ENCODE results near the gene KHDC3L. TPM values are rescaled to one million over a fixed set of nuclear protein-coding genes. Genes with fewer than 3 reads are reported as not detected.

The KHDC3L gene
- total RNA-seq, 2 donors from 2014 or later, result not detected

DNA sequence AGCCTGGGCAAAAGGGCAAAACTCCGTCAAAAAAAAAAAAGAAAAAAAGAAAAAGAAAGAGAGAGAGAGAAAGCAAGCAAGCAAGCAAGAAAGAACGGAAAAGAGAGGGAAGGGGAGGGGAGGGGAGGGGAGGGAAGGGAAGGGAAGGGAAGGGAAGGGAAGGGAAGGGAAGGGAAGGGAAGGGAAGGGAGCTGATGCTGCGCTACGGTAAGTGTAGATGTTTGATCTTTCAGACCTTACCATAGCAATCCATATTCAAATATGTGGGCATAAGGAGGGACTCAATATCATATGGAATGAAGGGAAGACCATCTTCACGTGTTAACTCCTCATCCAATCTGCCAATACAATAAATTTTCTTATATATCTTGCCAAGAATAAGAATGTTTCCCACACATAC is 20.3 kb upstream of the KHDC3L start:
- Histone ChIP-seq H3K4me3 (no peak overlapping the region), H3K27ac (no peak overlapping the region), H3K4me1 (no peaks in the 10 kb centered on the region), H3K9me3 (no peaks in the 10 kb centered on the region), H3K27me3 (no peaks in the 10 kb centered on the region), H3K36me3 (replicated peaks in 1 of 2; ENCODE audit: insufficient read depth in 1 of 2, low read depth in 2 of 2) (no peaks in the 10 kb centered on the region)
- TF ChIP-seq CTCF (IDR thresholded peaks at IDR 0.05), result no peak
- no peak for TF ChIP-seq POLR2A (IDR thresholded peaks at IDR 0.05)
- intact Hi-C loops (cut with DNase I), result no loop called here
- no peak for ATAC-seq
- no peak for DNase-seq
- WGBS, 2 donors, result 67 to 79% methylated on average over 3 to 5 of the region's 5 CpGs

DNA sequence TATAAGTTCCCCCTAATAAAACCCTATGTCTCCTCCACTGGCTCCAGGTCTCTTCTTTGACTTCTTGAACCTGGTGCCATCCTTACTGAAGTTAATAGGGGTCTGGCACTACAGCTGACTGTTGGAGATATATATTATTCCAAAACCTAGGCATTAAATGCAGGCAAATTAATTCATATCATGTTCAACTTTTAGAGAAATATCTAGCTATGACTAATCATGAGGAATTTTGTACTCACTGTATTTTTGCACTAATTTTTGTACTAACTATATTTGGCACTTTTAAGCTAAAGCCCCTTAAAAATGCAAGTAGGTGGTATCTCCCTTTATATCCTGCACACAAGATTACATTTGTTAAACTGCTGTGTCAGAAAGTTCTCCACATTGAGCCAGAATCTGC is 19.3 kb upstream of the KHDC3L start:
- DNase-seq (no peak), ATAC-seq (no peak)
- intact Hi-C loops (cut with DNase I), result no loop called here
- H3K36me3 ChIP-seq (replicated peaks in 1 of 2; ENCODE audit: insufficient read depth in 1 of 2, low read depth in 2 of 2), result no peaks in the 10 kb centered on the region
- H3K4me1 ChIP-seq, result no peaks in the 10 kb centered on the region
- no peaks in the 10 kb centered on the region for H3K9me3 ChIP-seq
- no peaks in the 10 kb centered on the region for H3K27me3 ChIP-seq
- no peak overlapping the region for H3K27ac ChIP-seq
- H3K4me3 ChIP-seq, result no peak overlapping the region
- TF ChIP-seq POLR2A (IDR thresholded peaks at IDR 0.05), result no peak
- no peak for TF ChIP-seq CTCF (IDR thresholded peaks at IDR 0.05)

DNA sequence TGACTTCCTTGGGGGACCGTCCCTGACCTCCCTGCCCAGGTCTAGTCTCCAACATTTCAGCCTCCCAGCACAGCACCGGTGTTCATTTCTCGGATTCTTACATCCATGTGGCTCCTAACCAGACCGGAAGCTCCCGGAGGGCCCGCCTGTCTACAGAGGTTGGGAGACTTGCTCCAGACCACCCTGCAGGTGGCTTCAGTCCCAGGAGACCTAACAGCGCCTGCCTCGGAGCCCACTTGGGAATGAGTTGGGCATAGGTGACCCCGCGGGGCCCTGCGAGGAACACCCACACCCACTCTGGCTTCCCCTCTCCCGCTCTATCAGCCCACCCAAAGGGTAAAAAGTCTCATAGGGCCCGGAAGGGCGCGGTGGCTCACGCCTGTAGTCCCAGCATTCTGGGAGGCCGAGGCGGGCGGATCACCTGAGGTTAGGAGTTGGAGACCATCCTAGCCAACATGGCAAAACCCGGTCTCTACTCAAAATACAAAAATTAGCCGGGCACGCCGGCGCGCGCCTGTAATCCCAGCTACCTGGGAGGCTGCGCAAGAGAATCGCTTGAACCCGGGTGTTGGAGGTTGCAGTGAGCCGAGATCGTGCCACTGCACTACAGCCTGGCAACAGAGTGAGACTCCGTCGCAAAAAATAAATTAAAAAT is 13.8 kb upstream of the KHDC3L start:
- no peak for ATAC-seq

DNA sequence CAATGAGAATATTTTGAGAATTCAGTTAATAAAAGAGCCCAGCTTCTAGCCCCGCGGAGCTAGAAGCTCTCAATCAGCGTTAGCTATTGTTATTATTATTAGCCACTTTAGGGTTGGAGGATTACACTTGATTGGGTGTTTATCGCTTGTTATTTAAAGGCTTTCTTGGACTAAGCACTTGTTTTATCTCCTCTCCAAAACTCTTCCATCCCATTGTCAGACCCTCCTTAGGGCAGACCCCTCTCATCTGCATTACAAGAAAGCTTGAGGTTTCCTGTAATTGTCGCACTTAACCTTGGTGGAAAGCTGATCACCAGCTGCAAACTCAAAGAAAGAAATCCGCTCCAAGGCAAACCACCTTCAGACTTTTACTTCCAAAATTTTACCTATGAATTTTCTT is 13.1 kb upstream of the KHDC3L start:
- H3K27ac ChIP-seq, result no peak overlapping the region
- no peak overlapping the region for H3K4me3 ChIP-seq
- ATAC-seq (no peak), DNase-seq (no peak)
- WGBS, 2 donors, result 24 to 29% methylated on average over 6 of the region's 6 CpGs
- H3K4me1 ChIP-seq, result no peaks in the 10 kb centered on the region
- TF ChIP-seq CTCF (IDR thresholded peaks at IDR 0.05) (no peak), POLR2A (IDR thresholded peaks at IDR 0.05) (no peak)
- H3K27me3 ChIP-seq, result no peaks in the 10 kb centered on the region
- no peaks in the 10 kb centered on the region for H3K36me3 ChIP-seq (replicated peaks in 1 of 2; ENCODE audit: insufficient read depth in 1 of 2, low read depth in 2 of 2)
- no peaks in the 10 kb centered on the region for H3K9me3 ChIP-seq
- intact Hi-C loops (cut with DNase I), result no loop called here

More for the DNA sequence above, 13.8 kb upstream of the KHDC3L start:
- TF ChIP-seq CTCF (IDR thresholded peaks at IDR 0.05) (no peak), POLR2A (IDR thresholded peaks at IDR 0.05) (no peak)
- no peak for DNase-seq
- no peaks in the 10 kb centered on the region for H3K9me3 ChIP-seq
- H3K4me3 ChIP-seq, result no peak overlapping the region
- 43 to 49% methylated on average over 17 to 33 of the region's 33 CpGs for WGBS, 2 donors
- H3K36me3 ChIP-seq (replicated peaks in 1 of 2; ENCODE audit: insufficient read depth in 1 of 2, low read depth in 2 of 2), result no peaks in the 10 kb centered on the region
- no peaks in the 10 kb centered on the region for H3K4me1 ChIP-seq
- intact Hi-C loops (cut with DNase I), result no loop called here
- H3K27me3 ChIP-seq, result no peaks in the 10 kb centered on the region
- H3K27ac ChIP-seq, result no peak overlapping the region

All from body of pancreas (tissue), 4 donors.